AG20443 (cell line): ENCODE measurements around the gene RTN4RL1.

Experiments
- DNase-seq: peaks from one replicate; pipeline ENCODE4 v3.0.0; 2012; ENCODE audit warnings: low spot score, mixed read lengths

RTN4RL1 gene, protein sequence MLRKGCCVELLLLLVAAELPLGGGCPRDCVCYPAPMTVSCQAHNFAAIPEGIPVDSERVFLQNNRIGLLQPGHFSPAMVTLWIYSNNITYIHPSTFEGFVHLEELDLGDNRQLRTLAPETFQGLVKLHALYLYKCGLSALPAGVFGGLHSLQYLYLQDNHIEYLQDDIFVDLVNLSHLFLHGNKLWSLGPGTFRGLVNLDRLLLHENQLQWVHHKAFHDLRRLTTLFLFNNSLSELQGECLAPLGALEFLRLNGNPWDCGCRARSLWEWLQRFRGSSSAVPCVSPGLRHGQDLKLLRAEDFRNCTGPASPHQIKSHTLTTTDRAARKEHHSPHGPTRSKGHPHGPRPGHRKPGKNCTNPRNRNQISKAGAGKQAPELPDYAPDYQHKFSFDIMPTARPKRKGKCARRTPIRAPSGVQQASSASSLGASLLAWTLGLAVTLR

DNA sequence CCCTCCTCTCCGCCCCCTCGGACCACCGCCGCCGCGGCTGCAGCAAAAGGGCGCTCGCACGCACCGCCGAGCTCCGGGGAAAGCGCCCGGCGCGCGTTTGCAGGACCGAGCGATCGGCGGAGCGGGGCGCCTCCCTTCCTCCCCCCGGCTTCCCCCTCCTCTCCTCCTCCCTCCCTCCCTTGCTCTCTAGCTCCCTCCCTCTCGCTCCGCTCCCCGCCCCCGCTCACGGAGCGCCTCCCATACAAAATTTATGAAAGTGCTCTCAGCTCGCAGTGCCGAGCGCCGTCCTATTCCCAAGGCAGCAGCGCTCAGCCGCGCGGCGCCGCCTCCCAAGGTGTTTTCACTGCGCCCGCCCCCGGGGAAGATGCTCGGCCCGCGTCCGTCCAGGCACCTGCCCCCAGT, at the start of gene RTN4RL1:
Gene RTN4RL1 (minus strand): TSS at position 115 of the 402 bp plus-strand sequence. CDS start 469 bp downstream, outside the sequence.
- DNase-seq: peak; percentile 80

- no peak for DNase-seq
These were observed 49.8 kb upstream of the RTN4RL1 start for GRCh38 chr17:2074919-2075318.

GRCh38 chr17:2071455-2072281, 46.5 kb upstream of the RTN4RL1 start:
- DNase-seq: no peak

- no peak for DNase-seq
These were observed 45.9 kb upstream of the RTN4RL1 start for GRCh38 chr17:2071024-2071385.

DNA sequence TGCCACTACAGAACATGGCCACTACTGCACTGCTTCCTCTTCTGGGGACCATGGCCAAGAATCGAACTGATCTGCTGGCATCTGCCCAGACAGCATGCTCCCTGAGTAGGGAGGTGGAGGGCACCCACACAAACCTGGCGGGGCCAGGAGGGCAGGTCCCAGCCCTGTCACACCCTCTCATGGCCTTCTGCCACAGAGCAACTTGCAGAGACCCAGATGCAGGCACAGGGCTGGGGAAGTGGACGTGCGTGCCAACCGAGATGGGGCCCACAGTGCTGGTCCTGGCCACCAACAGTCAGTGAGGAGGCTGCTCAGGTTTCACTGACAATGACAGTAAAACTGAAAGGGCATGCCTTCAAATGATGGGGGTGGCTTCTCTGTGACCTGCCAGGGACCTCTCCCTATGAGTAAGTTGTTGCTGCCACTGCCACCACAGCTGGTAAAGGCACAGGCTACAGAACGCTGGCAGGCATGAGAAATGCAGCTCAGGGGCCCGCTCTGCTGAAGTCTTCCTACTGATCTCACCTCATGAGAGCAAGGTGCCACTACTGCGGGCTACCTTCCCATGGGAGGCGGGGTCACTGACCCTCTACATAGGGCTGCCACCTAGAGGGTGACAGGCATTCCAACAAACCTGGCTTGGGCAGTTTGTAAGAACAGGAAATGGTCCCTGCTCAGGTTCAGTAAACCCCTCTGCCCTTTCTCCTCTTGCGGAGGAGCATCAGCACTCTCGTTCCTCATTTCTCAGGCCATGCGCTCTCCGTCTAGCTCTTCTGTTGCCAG, 45.3 kb upstream of the RTN4RL1 start:
- DNase-seq: no peak

- no peak for DNase-seq
These were observed 43.5 kb upstream of the RTN4RL1 start for GRCh38 chr17:2068519-2069051.

DNA sequence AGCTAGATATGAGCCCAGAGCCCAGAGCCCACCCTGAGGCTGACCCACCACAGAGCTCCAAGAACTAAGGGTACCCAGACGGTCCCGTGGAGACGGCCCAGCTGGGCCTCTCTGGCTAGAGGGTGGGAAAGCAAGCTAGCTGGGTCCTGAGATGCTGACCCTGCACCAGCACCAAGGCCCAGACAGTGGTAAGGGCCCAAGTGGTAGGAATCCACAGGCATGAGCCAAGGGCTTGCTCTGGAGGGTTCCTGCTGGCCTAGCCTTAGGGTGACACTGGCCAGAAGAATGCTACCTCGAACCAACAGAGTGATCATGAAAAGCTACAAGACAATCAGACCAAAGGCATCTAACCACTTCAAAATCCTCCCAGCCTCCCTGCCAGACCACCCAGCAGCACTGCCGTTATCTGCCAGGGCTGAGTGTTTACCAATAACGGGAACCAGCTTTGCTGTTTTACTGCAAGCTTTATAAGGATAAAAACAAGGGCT, 42.9 kb upstream of the RTN4RL1 start:
- DNase-seq: peak; percentile 79

DNA sequence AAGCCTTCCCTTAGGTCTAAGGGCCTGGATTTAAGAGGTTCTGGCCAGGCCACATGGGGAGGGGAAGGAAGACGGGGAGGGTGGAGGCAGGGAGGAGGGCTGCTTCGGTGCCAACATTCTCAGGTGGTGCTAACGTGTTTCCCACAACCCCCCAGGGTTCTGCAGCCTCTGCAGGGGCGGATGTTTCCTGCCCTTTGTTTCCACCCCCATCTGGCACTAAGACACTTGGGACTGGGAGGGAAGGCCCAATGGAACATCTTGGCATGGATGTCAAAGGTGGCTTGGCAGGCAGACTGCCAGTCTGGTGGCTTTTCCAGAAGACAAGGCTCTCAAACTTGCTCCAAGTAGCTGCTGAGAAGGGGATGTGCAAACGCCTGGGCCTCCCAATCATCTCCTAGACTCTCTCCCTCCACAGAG, 42.5 kb upstream of the RTN4RL1 start:
- DNase-seq: no peak

- no peak for DNase-seq
These were observed 42.0 kb upstream of the RTN4RL1 start for GRCh38 chr17:2067048-2067561.

DNA sequence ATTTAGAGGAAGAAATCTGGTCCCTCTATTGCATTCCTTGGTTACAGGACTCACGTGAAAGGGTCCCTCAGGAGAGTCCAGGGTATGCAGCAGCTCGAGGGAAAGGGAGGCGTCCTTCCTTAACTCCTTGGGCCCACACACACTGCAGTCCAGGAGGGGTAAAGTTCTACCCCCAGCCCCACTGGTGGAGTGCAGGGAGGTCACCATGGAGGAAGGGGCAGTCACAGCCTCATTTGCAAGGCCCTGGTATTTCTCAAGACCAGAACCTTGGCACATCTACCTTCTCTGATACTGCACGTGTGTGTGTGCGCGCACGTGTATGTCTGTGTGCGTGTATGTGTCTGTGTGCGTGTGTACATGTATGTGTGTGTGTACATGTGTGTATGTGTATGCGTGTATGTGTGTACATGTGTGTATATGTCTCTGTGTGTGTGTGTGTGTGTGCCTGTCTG, 40.8 kb upstream of the RTN4RL1 start:
- DNase-seq: no peak

- DNase-seq: peak; percentile 71
These were observed 40.0 kb upstream of the RTN4RL1 start for GRCh38 chr17:2064980-2065785.

DNA sequence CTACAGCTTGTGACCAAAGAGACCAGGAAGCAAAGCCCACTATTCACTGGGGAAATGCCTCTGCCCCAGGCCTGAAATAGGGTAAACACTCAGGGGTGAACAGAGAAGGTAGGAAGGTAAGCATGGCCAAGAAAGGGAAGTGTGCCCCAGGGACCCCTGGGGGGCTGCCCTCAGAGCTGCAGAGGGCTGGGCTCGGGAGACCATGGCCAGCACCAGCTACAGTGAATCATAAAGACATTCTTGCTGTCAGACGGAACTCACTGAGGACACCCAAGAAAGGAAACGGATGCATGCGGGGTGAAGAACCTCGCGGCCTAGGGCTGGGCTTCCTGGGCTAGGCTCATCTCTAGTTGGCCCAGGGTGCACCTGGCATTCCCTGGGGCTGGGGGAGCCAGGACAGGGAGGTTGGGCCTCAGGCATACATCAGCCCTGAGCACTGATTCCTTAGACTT, 39.4 kb upstream of the RTN4RL1 start:
- no peak for DNase-seq

GRCh38 chr17:2064147-2064489, 39.0 kb upstream of the RTN4RL1 start:
- DNase-seq: no peak

- DNase-seq: no peak
These were observed 38.4 kb upstream of the RTN4RL1 start for GRCh38 chr17:2063261-2064146.

DNA sequence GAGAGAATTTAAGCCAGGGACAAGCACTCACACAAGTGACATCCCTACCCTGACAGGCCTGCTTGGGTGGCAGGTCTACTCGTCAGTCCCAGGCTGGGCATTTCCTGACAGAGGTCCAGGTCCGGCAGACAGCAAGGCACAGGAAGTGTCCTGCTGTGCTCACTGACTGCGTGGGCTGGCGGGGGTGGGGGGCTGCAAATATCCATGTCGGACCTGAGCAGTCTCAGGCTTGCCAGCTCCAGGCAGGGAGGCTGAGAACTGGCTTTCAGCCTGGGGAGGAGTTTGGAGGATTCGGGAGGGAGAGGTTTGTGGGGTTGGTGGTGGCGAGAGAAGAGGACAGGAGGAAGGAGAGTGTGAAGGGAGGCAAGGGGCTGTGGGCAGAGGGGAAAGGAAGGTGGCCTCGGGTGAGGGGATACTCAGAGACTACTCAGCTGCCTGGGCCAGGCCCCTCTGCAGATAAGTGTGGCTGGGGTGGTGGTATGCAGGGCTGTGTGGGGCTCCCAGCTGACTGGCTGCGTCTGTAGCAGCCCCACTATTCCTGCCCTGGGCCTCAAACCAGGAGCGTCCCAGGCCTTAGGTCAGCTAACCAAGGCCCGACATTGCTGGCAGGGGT, 37.5 kb upstream of the RTN4RL1 start:
- DNase-seq: no peak

- DNase-seq: no peak
These were observed 36.4 kb upstream of the RTN4RL1 start for GRCh38 chr17:2061441-2061958.

- no peak for DNase-seq
These were observed 35.7 kb upstream of the RTN4RL1 start for GRCh38 chr17:2060681-2061440.

DNA sequence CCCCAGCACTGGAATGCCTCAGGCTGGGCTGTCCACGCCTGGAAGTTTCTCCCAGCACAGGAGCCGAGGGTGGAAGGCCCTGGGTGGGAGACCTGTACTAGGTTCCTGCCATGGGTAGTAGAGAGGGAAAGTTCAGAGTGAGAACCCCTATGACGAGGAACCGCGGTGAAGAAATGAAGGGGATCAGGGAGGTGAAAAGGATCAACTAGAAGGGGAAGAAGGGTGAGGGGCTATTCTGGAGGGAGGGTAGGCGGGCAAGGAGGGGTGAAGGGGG, 35.2 kb upstream of the RTN4RL1 start:
- no peak for DNase-seq
